IPS-18c (cell line): ENCODE data around the gene TRMT1L.
"Not testable (repeated sequence)": the region's sequence is repeated elsewhere in the genome, so short reads cannot be mapped to it uniquely, and the experiment has no call there.

Experiments
- H3K4me3 ChIP-seq: 2 replicates; pipeline ENCODE4 v1.7.0; 2013; ENCODE audit warnings: low read depth, mild to moderate bottlenecking, low read length, moderate library complexity; ENCODE audit not compliant: insufficient read depth
- H3K9me3 ChIP-seq: one replicate; pipeline ENCODE4 v1.6.1; 2013; ENCODE audit warnings: mild to moderate bottlenecking, low read length, moderate library complexity; ENCODE audit not compliant: control insufficient read depth, insufficient read depth

Gene TRMT1L

GRCh38 chr1:185156854-185157598 lies at the start of gene TRMT1L, which contains the start of gene SWT1:
Gene TRMT1L, minus strand, starts transcription at chr1:185156953. Its CDS starts 241 bp downstream, at chr1:185156712.
Gene SWT1, plus strand, starts transcription at chr1:185157167. Its CDS starts 3,675 bp downstream, at chr1:185160842.
- peak within 1 kb of the TSS; percentile 88 for H3K4me3 ChIP-seq
- no peaks in the 10 kb centered on the region for H3K9me3 ChIP-seq

GRCh38 chr1:185200889-185201288 lies 44.1 kb upstream of the TRMT1L start:
- no peak overlapping the region for H3K4me3 ChIP-seq
- no peaks in the 10 kb centered on the region for H3K9me3 ChIP-seq

- not testable (repeated sequence) for H3K9me3 ChIP-seq, H3K4me3 ChIP-seq
These were observed 42.0 kb upstream of the TRMT1L start for GRCh38 chr1:185198712-185199111.

- Histone ChIP-seq H3K9me3 (no peaks in the 10 kb centered on the region), H3K4me3 (no peak overlapping the region)
These were observed 37.0 kb upstream of the TRMT1L start for GRCh38 chr1:185193756-185194155.

GRCh38 chr1:185170291-185170848 lies 13.6 kb upstream of the TRMT1L start:
- H3K9me3 ChIP-seq, result no peaks in the 10 kb centered on the region
- no peak overlapping the region for H3K4me3 ChIP-seq

GRCh38 chr1:185166106-185166505 lies 9.4 kb upstream of the TRMT1L start:
- no peaks in the 10 kb centered on the region for H3K9me3 ChIP-seq
- no peak overlapping the region for H3K4me3 ChIP-seq

- H3K9me3 ChIP-seq, result no peaks in the 10 kb centered on the region
- H3K4me3 ChIP-seq, result no peak overlapping the region
These were observed 5.7 kb upstream of the TRMT1L start for GRCh38 chr1:185162491-185162890.

- Histone ChIP-seq H3K9me3 (no peaks in the 10 kb centered on the region), H3K4me3 (no peak overlapping the region)
These were observed 3.2 kb upstream of the TRMT1L start for GRCh38 chr1:185159966-185160365.

GRCh38 chr1:185158800-185159199 lies 2.0 kb upstream of the TRMT1L start:
- no peaks in the 10 kb centered on the region for H3K9me3 ChIP-seq
- H3K4me3 ChIP-seq, result no peak overlapping the region

- no peaks in the 10 kb centered on the region for H3K9me3 ChIP-seq
- peak overlapping the region; percentile 79 for H3K4me3 ChIP-seq
These were observed 1.1 kb upstream of the TRMT1L start for GRCh38 chr1:185157599-185158412.

GRCh38 chr1:185156288-185156853 lies 382 bp downstream of the TRMT1L start:
- peak overlapping the region; percentile 88 for H3K4me3 ChIP-seq
- H3K9me3 ChIP-seq, result no peaks in the 10 kb centered on the region

GRCh38 chr1:185155600-185156287 lies 1.0 kb downstream of the TRMT1L start:
- no peaks in the 10 kb centered on the region for H3K9me3 ChIP-seq
- peak overlapping the region; percentile 88 for H3K4me3 ChIP-seq

- H3K9me3 ChIP-seq, result no peaks in the 10 kb centered on the region
- H3K4me3 ChIP-seq, result no peak overlapping the region
These were observed 1.7 kb downstream of the TRMT1L start for GRCh38 chr1:185154912-185155513.

GRCh38 chr1:185152187-185152767 lies 4.5 kb downstream of the TRMT1L start:
- no peak overlapping the region for H3K4me3 ChIP-seq
- H3K9me3 ChIP-seq, result no peaks in the 10 kb centered on the region

GRCh38 chr1:185151215-185151614 lies 5.5 kb downstream of the TRMT1L start:
- Histone ChIP-seq H3K4me3 (no peak overlapping the region), H3K9me3 (no peaks in the 10 kb centered on the region)

GRCh38 chr1:185144233-185144632 lies 12.5 kb downstream of the TRMT1L start:
- H3K9me3 ChIP-seq, result no peaks in the 10 kb centered on the region
- no peak overlapping the region for H3K4me3 ChIP-seq
